Occipital lobe (tissue), 2 donors: Measurements from ENCODE around the gene EPM2A. TPM values are rescaled to one million over a fixed set of nuclear protein-coding genes. Genes with fewer than 3 reads are reported as not detected.

ENCODE experiments used
- DNase-seq: peaks from one replicate; lab custom pipeline; 2025; lab: John Stamatoyannopoulos, UW
- total RNA-seq: library from RNA; depleted of rRNA; stranded (reverse); fragments of >200 nt; gene quantifications from one replicate; pipeline ENCODE4 v1.2.3, GENCODE V29; 2014

Gene EPM2A
- total RNA-seq, 1 donor from 2014 or later: 18.6 TPM

DNA sequence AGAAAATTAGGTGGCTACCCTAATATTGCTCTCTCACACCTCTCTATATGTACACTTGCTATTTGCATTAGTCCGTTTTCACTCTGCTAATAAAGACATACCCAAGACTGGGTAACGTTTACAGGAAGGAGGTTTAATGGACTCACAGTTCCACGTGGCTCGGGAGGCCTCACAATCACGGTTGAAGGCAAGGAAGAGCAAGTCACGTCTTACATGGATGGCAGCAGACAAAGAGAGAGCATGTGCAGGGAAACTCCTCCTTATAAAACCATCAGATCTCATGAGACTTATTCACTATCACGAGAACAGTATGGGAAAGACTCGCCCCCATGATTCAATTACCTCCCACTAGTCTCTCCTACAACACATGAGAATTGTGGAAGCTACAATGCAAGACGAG lies 53.4 kb downstream of the EPM2A start:
- DNase-seq: no peak

DNA sequence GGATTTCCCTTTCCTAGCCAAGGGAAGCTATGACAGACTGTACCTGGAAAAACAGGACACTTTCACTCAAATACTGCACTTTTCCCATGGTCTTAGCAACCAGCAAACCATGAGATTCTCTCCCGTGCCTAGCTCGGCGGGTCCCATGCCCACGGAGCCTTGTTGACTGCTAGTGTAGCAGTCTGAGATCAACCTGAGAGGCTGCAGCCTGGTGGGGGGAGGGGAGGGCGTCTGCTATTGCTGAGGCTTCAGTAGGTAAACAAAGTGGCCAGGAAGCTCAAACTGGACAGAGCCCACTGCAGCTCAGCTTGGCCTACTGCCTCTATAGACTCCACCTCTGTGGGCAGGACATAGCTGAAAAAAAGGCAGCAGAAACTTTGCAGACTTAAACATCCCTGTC lies 61.8 kb downstream of the EPM2A start:
- DNase-seq: no peak

GRCh38 chr6:145670311-145670710 lies 65.0 kb downstream of the EPM2A start:
- no peak for DNase-seq

DNA sequence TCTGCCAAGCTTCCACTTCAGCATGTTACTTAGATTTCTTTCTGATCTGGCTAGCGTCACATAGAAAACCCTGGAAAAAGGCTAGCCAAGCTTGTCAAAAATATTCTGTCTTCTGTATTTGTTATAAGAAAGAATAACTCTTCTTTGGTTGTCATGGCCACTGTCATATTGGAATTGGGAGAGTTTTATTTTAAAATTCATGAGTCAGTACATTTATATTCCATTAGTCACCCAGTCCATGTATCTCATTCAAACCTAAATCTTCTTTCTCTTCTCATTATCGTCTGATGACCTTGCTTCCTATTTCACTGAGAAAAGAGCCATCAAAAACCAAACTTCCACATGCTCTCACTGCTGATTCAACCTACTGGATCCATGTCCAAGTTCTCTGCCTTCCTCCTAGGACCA lies 65.7 kb downstream of the EPM2A start:
- no peak for DNase-seq

DNA sequence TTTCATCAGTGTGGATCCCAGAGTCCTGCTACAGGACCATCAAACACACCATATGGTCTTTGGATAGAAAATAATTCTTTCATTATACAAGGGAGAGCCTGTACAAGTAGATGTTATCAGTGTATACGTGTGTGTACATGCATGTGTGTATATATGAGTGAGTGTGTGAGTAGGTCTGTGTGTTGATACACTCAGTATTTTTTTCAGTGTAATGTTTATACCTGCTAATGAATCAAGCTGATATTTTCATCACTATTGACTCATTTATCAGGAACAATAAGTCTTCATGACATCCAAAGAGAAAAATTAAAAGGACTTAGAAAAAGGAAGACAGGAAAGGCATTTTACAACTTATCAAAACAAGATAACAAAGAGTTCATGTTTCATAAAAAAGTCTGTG lies 66.5 kb downstream of the EPM2A start:
- no peak for DNase-seq

DNA sequence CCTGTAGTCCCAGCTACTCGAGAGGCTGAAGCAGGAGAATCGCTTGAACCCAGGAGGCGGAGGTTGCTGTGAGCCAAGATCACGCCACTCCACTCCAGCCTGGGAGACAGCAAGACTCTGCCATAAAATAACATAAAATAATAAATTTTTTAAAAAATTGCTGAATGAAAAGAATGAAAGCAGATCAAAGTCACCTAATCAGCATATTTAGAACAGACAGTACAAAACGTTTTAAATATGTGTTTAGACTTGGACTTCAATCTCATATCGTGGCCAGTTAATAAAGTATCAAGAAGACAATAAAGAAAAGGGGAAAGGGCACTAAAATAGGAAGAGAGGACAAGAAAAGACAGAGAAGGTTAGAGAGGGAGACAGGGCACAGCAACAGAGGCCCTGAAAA lies 74.6 kb downstream of the EPM2A start:
- no peak for DNase-seq

DNA sequence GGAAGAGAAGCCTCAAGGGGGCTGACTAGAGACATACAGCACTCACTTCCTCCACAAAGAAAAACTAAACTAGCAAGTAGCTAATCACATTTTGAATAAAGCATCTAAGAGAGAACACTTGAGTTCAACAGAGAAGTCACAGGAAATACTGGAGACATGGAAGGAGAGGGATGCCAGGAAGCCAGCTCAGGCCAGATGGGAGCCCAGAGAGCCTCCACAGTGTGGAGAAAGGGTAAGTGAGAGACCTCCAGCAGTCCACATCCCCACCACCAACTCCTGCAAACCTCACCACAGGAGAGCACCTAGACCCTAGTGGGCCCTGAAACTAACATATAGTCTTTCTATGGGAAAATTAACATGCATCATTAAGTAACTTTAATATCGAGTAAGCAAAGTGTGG lies 79.2 kb downstream of the EPM2A start:
- no peak for DNase-seq

DNA sequence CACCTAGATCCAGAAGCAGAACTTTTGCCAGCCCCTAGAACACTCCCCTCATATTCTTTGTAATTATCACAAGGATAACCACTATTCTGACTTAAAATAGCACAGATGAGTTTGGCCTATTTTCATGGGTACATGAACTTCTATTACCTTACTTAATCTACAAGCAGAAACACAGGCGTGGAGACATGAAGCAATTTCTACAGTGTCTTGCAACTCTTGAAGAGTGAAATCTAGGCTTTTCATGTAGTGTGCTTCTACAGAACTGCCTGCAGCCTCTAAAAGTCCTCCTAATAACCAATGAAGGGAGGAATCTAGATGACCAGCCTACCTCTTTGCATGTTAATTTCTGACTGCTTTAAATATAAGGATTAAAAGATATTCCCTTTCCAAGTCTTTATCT lies 82.7 kb downstream of the EPM2A start:
- no peak for DNase-seq

DNA sequence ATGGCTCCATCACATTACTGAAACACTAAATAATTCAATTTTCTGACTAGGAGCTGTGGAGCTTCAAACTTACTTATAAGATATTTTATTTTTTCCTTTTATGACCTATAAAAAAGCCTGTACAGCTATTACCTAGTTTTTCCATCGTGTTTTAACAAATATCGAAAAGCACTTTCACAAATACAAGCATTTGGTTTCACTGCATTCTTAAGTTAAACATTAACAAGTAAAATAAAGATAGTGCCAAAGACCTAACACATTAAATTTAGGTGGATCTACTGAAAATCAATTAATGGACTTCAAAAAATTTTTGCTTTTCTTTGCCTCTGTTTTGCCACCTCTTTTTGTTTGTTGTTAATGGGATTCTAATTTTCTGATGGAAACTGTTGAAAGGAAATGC lies 83.3 kb downstream of the EPM2A start:
- no peak for DNase-seq

- no peak for DNase-seq
These were observed 87.2 kb downstream of the EPM2A start for GRCh38 chr6:145648149-145648548.

- no peak for DNase-seq
These were observed 87.7 kb downstream of the EPM2A start for GRCh38 chr6:145647602-145648001.

DNA sequence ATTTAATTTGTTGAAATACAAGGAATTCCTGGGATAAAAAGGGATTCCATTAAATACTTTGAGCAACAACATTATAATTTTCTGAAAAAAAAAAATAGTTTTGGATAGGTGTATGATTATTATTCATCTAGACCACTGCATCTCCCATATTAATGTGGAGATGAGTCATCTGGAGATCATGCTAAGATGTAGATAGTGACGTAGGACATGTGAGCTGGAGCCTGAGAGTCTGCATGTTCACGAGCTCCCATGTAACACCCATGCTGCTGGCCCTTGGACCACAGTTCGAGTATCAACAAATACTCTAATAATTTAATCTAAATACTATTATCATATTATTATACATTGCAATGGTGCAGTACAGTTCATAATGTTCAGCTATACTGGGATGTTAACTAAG lies 91.6 kb downstream of the EPM2A start:
- DNase-seq: no peak

DNA sequence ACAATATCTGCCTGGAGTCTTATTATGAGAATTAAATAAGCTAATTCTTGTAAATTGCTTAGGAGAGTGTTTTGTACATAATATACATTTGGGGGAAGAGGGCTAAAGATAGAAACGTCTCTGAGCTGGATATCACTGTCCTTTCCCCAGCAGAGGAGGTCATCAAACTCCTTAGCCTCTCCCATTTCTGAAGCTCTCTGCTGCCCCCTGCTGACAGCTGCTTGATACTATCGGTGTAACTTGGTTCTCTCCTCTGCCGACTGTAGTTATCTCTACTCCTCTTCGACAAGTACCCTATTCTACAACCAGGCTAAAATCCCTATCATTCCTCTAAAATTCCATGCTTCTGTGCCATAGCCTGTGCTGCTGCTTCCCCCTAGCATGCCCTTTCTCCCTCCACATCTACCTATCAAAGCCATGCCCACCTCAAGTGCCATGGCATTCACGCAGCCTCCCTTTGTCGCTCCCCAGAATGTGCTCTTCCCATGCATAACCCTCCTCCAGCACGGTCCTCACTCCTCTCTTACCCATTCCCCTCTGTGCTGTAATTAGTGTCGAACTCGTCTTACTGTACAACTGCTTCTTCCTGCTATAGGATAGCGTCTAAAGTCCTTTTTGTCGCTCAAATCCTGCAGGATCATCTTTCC lies 101.2 kb downstream of the EPM2A start:
- peak; percentile 77 for DNase-seq

DNA sequence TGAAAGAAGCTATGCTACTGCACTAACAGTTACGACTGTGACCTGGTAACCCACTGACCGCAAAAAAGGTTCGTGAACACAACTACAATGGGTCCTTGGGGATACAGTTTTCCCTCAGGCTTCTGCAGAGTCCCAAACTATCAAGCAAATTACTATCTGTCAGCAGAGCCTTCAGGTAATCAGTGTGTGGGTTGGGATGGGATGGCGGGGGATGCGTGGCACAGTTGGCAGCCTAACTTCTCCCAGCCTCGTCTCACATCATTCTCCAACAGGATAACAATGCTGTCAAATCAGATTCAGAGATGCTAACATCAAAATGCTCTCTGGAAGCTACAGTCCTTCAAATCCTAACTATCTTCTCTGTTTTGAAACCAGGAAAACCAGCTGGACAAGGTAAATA lies 102.3 kb downstream of the EPM2A start:
- DNase-seq: no peak

GRCh38 chr6:145631374-145631773 lies 103.9 kb downstream of the EPM2A start:
- DNase-seq: no peak

GRCh38 chr6:145630598-145630997 lies 104.7 kb downstream of the EPM2A start:
- no peak for DNase-seq

GRCh38 chr6:145629478-145629877 lies 105.8 kb downstream of the EPM2A start:
- DNase-seq: no peak

DNA sequence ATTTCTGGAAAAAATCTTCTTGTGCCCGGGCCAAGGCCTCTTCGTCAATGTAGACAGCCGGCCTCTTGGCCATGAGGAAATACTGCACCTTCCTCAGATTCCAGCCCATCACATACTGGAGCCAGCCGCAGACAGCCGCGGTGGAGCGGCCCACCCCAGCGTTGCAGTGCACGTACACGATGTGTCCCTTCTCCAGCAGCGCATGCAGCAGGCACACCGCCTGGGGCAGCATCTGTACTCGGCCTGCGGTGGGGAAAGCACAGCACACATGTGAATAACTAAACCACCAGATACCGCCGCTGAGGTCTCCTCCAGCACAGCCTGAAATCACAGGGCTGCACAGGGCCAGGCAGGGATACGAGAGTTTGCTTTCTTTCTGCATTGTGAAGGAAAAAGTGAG lies 107.9 kb downstream of the EPM2A start:
- DNase-seq: no peak

DNA sequence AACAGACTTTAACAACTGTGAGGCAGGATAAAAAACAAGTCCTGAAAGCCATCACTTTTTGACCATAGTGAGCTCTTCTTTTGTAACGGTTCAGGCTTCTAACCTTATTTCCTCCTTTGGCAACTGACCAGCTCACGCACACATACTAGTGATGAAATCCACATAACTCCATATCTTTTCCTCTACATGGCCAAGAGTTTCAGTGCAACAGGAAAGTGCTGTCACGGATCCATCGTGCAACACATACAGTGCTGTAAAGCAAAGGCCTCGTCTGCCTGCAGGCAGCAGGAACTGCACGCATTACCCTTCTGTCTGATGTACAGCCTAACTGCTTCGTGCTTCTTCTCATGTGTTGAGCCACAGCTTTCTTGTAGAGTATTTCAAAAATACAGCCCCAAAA lies 108.5 kb downstream of the EPM2A start:
- no peak for DNase-seq

DNA sequence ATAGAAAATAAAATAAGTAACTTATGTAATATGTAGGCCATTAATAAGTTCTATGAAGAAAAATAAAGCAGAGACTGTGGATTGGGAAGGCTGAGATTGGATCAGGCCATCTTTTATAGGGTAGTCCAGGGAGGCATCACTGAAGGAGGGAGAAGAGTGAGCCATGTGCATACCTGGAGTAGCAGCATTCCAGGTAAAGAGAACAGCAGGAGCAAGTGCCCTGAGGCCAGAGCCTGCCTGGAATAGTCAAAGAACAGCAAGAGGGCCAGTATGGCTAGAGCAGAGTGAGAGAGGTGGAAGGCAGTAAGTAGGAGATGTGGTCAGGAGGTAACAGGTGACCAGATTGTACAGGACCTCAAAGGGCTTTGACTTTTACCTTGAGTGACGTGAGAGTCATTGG lies 112.1 kb downstream of the EPM2A start:
- no peak for DNase-seq

DNA sequence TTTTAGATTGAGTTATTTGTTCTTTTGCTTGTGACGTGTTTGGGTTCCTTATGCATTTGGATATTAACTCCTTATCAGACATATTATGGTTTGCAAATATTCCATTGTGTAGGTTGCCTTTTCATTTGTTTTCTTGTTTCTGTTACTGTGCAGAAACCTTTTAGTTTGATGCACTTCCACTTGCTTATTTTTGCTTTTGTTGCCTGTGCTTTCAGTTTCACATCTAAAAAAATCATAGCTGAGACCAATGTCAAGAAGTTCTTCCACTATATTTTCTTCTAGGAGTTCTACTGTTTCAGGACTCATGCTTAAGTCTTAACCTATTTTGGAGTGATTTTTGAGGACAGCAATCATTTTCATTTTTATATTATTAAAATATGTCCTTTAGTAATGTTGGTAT lies 113.5 kb downstream of the EPM2A start:
- no peak for DNase-seq

DNA sequence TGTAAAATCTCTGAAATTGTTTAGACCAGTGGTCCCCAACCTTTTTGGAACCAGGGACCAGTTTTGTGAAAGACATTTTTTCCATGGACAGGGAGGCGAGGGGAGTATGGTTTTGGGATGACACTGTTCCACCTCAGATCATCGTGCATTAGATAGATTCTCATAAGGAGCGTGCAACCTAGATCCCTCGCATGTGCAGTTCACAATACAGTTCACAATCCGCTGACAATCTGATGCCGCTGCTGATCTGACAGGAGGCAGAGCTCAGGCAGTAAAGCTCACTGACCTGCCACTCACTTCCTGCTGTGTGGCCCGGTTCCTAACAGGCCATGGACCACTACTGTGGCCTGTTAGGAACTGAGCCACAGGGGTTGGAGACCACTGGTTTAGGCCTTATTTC lies 115.2 kb downstream of the EPM2A start:
- DNase-seq: no peak

- no peak for DNase-seq
These were observed 125.8 kb downstream of the EPM2A start for GRCh38 chr6:145609521-145609920.

GRCh38 chr6:145608850-145609249 lies 126.5 kb downstream of the EPM2A start:
- no peak for DNase-seq
